GM12864 (cell line): ENCODE measurements around the gene TMEM184B.

ENCODE experiments used
- DNase-seq: peaks from one replicate; pipeline ENCODE4 v3.0.0-alpha.2; 2011; ENCODE audit warnings: low read depth
- H3K4me3 ChIP-seq: 2 replicates; pipeline ENCODE4 v1.5.1; 2011; ENCODE audit warnings: mild to moderate bottlenecking, low read depth, low read length, control low read depth
- CTCF ChIP-seq: IDR thresholded peaks from 2 replicates; pipeline ENCODE4 v1.5.1; 2011; ENCODE audit warnings: low read depth, mild to moderate bottlenecking, moderate library complexity, low read length, control low read depth, inconsistent platforms; ENCODE audit errors: missing control alignments

TMEM184B gene

GRCh38 chr22:38290347-38290746, 17.5 kb upstream of the TMEM184B start:
- no peak overlapping the region for H3K4me3 ChIP-seq
- DNase-seq = no peak
- no peak for TF ChIP-seq CTCF

- TF ChIP-seq CTCF = no peak
- no peak for DNase-seq
- no peak overlapping the region for H3K4me3 ChIP-seq
These were observed 16.8 kb upstream of the TMEM184B start for GRCh38 chr22:38289583-38290082.

GRCh38 chr22:38286915-38287669, 14.3 kb upstream of the TMEM184B start:
- DNase-seq = no peak
- no peak for TF ChIP-seq CTCF

GRCh38 chr22:38285018-38285417, 12.2 kb upstream of the TMEM184B start:
- no peak for TF ChIP-seq CTCF
- H3K4me3 ChIP-seq = no peak overlapping the region
- no peak for DNase-seq

More at GRCh38 chr22:38286915-38287669, 14.3 kb upstream of the TMEM184B start:
- H3K4me3 ChIP-seq = no peak overlapping the region

- DNase-seq = no peak
- TF ChIP-seq CTCF = no peak
- no peak overlapping the region for H3K4me3 ChIP-seq
These were observed 11.2 kb upstream of the TMEM184B start for GRCh38 chr22:38284042-38284402.

GRCh38 chr22:38282397-38282796, 9.6 kb upstream of the TMEM184B start:
- H3K4me3 ChIP-seq = no peak overlapping the region
- DNase-seq = no peak
- TF ChIP-seq CTCF = no peak

- TF ChIP-seq CTCF = no peak
- DNase-seq = no peak
- H3K4me3 ChIP-seq = no peak overlapping the region
These were observed 3.4 kb upstream of the TMEM184B start for GRCh38 chr22:38276166-38276565.
